Epidermal melanocyte (primary cell): Measurements from ENCODE around the gene CACNA2D3.
"Not testable (repeated sequence)": the region's sequence is repeated elsewhere in the genome, so short reads cannot be mapped to it uniquely, and the experiment has no call there.

Experiments
- DNase-seq: peaks from one replicate; pipeline ENCODE4 v3.0.0; 2011; ENCODE audit warnings: low spot score; ENCODE audit not compliant: insufficient read length

Gene CACNA2D3

DNA sequence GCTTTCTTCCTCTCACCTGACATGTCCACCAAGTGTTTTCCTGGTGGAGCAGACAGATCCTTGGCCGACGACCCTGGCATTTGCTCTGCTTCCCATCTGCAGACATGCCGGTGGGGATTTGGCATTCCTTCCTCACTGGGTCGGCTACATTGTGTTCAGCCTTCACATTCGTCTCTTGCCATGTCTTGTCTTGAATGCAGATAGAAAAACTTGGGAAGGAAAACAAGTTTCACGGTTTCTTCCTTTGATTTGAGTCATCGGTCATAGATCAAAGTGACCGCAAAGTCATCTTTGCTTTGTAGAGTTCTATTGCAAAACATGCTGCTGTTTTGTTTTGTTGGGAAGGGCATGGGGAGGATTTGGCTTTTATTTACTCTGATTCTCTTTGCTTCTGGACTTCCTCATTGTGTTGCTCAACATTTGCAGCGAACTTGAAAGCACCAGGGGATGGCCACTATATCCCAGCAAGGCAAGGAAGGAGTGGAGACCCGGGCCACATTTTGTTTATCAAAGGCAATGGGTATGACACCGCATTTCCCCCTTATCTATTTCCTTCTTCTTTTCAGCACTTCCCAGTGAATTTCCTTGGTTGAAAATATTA, 321.3 kb downstream of the CACNA2D3 start:
- no peak for DNase-seq

DNA sequence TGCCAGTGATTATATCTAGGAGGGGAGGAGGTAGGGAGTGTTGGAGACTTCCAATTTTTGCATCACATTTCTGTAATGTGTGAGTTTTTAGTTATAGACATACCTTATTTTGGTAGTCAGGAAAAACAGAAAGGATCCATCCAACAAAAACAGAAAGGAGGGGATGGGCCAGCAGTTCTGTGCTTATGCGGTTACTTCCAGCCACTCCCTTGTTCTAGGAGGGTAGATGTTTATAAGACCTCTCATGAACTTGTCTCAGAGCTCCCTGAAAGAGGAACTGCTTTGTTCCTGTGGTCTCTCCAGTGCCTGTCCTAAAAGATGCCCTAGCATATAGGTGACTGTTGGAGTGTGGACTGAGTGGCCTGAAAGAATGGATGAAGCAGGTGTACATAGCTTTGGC, 323.3 kb downstream of the CACNA2D3 start:
- no peak for DNase-seq

DNA sequence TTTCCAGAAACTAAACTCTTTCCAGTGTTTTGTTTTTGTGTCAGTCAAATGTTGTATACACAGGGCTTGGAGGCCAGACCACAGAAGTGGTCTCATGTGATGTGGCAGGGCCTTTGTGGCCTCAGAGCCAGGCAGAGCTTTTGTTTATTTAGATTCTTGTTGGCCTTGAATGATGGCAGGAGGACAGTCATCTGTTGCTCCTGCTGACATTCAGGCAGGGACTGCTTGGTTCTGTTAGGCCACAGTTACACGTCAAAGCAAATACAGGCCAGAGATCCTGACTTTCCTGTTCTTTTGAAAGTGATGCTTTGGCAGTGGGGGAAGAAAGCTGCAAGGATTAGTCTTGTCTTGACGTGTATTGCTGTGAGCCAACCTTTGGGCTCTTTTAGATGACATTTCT, 325.1 kb downstream of the CACNA2D3 start:
- DNase-seq, result no peak

DNA sequence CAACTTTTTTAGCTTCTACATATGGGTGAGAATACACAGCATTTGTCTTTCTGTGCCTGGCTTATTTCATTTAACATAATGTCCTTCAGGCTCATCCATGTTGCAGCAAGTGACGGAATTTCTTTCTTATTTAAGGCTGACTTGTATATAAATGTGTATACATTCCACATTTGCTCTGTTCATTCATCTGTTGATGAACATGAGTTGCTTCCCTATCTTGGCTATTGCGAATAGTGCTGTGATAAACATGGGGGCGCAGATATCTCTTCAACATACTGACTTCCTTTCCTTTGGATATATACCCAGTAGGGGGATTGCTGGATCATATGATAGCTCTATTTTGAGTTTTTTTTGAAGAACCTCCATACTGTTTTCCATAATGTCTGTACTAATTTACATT, 332.5 kb downstream of the CACNA2D3 start:
- no peak for DNase-seq

DNA sequence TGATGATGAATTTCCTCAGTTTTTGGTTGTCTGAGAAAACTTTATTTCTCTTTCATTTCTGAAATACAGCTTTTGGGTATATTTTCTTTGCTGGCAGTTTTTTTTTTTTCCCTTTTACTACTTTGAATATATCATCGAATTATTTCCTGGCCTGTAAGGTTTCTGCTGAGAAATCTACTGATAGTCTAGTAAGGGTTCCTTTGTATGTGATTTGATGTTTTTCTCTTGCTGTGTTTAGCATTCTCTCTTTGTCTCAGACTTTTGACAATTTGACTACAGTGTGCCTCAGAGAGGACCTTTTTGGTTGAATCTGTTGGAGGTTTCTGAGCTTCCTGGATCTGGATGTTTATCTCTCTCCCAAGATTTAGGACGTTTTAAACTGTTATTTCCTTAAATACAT, 336.0 kb downstream of the CACNA2D3 start:
- DNase-seq, result no peak

DNA sequence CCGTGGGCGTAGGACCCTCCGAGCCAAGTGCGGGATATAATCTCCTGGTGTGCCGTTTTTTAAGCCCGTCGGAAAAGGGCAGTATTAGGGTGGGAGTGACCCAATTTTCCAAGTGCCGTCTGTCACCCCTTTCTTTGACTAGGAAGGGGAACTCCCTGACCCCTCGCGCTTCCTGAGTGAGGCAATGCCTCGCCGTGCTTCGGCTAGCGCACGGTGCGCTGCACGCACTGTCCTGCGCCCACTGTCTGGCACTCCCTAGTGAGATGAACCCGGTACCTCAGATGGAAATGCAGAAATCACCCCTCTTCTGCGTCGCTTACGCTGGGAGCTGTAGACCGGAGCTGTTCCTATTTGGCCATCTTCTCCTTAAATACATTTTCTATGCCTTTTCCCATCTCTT, 342.2 kb downstream of the CACNA2D3 start:
- not testable (repeated sequence) for DNase-seq

DNA sequence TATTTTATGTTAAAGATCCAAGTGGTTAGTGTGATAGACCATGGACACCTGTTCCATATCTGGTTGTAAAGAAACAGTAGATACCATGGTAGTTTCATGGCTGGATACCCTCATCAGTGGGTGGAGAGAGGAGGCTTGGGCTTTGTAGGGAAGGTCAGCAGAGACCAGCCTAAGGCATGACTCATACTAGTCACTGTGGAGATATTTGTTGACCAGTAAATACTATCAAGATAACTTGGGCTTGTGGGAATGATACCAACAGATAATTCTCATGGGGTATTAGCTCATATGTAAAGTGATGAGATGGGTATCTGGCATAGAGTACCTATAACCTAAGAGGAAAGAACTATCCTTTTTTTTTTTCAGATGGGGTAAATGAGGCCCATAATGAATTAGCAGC, 354.5 kb downstream of the CACNA2D3 start:
- no peak for DNase-seq

DNA sequence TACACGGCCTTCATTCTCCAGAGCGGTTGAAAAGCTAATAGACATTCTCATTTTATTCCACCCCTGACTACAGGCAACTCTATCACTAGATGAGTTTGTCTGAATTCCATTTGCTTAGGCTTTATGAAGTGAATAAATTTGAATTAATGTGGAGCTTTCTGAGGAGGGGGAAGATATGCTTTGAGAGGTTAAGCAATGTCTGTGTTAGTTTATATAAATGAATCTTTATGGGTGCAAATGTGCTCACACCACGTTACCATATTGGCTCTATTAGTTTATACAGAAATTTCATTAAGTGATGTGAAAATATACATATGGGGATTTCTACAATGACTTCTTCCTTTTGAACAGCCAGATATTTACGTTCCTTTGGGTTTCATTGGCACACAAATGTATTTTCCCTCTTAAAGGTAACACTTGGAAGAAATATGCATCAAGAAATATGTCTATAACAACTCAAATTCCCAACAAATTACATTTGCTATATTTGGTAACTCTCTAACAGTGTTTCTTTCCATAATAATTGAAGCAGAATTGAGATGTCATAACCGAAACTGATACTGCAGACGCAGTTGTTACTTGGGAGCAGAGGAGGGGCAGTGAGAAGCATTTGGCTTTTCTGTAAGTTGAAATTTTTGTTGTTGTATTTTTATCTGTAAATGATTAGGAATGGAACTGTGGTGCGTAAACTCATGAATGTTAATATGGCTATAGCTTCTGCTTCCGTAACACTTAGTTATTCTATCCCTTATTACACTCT, 359.4 kb downstream of the CACNA2D3 start:
- DNase-seq, result no peak

DNA sequence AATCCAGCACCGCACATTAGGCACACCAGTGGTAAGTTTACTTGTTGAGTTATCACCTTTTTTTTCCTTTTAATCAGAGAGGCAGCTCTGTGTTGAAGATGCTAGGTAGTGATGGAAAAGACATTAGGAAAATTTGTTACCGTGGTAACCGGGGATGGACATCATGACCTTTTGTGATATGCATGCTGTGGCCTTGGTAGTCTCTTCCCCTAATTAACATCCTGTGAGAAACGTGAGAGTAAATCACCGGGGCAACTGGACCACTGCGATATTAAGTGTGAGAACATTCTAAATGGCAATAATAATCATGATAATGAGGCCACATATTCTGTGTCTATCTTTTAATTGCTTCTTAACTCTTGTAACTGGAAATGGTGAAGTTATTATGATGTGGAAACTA, 362.0 kb downstream of the CACNA2D3 start:
- no peak for DNase-seq

DNA sequence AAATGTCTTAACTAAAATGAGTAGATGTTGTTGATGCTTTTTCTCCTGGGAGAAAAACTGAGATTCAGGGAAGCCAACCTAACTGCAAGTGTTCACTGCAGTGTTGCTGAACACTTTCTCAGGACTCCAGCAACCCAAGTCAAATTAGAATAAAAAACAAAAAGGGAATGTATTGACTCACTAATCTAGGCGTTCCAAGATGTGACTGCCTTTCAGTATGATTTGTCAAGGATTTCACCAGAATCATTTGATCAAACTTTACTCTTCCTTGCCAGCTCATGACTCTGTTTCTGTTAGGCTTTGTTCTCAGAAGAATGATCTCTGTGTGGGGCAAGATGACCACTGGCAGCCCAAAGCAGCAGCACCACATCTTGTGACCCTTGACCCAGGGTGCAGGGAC, 364.0 kb downstream of the CACNA2D3 start:
- DNase-seq, result no peak

DNA sequence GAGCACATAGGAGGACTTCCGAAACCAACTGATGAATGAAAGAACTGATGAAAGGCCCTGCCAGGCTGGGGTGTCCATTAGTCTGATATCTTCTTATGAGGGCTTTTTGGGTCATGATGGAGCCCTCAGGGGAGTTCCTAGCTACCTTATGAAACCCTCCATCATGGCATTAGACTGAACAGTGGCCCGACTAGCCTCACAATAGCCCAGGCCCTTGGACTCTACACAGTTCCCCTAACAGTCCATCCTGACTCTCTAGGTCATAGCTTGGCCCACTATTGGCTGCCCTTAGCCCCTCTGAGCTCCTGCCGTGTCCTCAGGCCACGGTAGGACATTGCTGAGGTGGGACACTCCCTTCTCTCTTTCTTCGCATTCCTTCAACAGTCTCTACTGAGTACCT, 365.9 kb downstream of the CACNA2D3 start:
- DNase-seq, result no peak

DNA sequence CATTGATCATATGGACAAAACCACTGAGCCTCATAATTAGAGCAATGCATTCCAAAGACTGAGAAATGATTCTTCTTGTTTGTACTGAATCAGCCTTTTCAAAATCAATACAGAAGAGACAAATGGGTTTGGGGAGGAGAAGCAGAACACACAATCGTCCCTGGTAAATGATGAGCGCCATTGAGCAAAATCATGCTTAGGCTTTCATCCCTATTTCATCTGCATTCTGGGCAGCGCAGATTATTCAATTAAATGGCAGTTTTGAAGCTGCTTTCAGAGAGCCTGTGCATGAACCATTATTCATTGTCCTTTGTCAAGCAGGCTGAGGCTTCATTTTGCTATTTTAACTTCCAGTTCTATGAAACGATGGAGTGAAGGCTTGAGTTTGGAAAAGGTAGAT, 371.9 kb downstream of the CACNA2D3 start:
- no peak for DNase-seq

DNA sequence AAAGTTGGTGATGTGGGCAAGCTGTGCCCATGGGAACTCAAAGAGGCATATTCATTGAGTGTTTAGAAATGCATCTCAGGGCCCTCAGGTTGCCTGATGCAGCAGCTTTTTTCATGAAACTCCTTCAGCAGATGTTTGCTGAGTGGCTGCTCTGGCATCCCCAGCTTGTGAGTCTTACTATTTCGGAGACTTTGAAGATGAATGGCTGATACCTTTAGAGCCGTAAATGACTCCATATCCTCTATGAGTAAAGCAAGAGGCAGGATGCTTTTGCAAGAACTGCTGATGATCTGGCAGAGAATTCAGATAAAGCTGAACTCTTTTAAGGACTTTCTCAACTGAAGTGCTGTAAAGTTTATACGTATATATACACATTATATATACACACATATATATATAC, 384.3 kb downstream of the CACNA2D3 start:
- DNase-seq, result no peak

DNA sequence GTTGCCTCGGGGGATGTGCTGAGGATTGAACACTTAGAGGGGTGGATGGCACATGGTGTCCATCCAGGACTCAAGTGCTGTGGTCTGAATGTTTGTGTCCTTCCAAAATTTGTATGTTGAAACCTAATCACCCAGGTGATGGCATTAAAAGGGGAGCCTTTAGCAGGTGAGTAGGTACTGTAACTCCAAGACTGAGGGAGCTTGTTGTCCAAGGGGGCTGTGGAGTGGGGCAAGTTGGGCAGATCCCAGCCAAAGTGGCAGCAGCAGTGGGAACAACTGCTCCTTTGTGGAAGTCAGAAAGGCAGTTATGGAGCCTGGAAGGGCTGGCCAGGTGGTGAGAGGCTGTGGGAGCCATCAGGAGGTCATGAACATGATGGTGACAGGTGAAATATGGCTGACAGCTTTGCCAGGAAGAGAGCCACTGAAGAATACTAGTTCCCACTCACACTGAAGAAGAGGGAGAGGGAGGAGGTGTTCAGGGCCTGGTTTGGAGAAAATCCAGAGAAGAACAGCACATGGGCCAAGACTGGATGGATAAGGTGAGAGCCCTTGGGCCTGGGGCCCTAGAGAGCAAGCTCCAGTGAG, 385.6 kb downstream of the CACNA2D3 start:
- no peak for DNase-seq

DNA sequence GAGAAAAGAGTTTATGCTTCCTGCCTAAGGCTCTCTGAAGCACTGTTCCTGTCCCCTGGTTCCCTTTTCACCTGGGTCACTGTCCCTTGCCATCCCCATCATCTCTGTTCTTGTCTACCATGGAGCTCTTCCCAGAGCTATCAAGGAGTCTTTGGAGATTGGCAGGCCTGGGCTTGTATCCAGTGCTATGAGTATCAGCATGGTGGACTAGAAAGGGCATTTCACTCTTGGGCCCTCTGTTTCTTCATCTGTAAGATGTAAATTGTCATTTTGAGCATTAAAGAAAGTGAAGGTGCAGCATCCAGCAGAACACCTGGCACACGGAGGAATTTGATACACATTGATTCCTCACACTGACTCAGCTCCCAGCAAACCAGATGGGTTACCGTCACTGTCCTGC, 388.2 kb downstream of the CACNA2D3 start:
- DNase-seq, result no peak

DNA sequence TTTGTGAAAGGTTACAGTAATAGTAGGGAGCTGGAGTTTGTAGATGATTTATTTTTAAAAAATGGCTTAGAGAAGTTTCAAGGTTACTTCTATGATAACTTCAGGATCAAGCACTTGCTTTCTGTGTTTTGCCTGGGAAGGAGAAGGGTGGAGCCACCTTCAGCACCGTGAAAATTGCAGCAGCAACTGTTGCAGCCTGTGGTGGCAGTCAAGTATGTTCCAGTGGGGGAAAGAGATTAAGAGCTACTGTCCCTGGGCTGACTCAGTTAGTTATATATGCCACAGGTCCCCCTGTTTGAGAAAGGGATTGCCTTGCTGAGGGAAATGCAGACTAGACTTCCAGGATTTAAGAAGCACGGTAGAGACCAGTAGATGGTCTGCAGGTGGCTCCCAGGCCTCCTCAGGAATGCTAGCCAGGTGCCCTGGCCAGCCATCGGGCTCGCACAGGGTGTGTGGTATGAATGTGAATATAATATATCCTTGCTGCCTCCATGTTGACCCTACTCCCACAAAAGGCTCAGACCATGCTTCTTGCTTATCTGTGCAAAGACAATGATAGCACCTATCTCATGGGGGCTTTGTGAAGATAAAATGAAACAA, 389.5 kb downstream of the CACNA2D3 start:
- no peak for DNase-seq

DNA sequence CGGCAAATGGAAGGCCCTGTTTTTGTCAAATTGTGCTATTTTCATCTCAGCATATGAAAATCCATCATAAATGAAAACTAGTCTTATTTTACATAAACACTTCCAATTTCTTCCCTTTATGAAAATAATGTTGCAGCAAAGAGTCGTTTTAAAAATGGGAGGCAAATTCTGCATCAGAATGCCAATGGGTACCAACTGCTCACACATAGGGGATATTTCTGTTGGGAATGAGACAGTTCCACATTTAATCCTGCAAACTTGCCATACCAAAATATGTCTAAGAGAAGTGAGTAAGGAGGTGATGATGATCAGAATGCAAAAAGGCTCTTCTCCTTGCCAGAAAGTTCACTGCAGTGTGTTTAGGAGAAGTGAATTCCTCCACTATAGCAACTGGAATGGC, 391.7 kb downstream of the CACNA2D3 start:
- no peak for DNase-seq

DNA sequence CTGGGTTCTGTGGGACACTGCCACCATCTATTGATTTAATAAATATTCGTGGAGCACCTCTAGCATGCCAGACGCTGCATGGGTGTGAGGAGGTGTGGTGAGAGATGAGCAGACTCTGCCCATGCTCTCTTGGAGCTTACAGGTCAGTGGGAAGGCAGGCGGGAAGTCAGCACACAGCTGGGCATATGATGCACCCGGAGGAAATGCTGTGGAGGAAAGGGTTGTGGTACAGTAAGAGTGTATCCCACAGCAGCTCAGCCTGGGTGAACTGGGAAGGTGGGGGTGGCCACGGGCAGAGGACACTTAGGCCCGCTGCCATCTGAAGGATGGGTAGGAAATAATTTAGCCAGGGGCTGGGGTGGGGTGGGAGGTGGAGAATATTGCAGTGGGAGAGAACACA, 392.1 kb downstream of the CACNA2D3 start:
- DNase-seq, result no peak

DNA sequence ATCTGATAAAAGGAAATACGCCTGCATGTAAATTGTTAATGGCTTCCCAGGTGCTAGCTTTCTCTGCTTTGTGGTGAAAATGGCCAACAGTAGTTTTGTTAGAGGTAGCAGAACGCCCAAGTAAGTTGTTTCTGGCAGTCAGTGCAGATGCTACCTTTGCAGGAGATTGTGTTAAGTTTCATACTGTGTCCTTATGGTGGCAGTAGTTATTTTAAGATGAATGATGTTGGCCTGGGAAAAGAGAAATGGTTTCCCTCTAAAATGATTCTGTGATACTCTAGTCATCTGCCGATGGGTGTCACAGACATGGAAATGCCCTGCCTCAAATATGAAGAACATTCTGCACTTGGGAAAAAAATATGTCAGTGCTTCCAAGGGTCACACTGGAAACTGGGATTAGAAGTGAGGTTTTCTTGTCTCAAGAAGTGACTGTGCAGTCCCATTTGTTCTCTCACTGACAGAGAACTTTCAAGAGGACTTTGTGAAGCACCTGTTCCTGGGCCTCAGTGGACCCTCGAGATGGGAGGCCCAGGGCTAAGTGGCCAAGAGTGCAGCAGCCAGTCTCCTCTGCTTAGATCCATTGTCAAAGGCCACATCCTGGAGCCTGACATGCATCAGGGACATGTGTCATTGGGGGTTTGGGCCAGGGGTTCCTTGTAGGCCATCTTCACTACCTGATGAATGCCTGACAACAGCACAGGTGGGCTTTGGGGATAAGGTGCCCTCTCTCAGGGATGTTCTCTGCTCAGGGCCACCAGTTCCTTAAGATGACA, 393.3 kb downstream of the CACNA2D3 start:
- DNase-seq, result no peak

DNA sequence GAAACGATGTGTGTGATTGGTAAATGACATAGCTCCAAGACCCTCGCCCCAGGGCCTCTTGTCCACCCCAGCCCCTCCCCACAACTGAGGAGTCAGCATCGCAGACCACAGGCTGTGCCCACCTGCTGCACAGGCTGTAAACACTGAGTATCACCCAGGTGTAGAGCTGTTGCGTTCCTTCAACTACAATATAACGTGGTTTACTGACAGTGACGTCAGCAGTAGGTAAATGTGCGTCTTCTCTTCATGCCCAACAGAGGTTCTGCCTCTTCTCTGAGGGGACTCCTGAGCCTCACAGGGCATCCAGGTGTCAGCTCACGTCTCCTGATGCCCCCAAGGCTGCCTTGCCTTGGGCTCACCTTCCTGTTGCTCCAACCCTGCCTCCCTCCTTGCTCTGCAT, 395.1 kb downstream of the CACNA2D3 start:
- no peak for DNase-seq

DNA sequence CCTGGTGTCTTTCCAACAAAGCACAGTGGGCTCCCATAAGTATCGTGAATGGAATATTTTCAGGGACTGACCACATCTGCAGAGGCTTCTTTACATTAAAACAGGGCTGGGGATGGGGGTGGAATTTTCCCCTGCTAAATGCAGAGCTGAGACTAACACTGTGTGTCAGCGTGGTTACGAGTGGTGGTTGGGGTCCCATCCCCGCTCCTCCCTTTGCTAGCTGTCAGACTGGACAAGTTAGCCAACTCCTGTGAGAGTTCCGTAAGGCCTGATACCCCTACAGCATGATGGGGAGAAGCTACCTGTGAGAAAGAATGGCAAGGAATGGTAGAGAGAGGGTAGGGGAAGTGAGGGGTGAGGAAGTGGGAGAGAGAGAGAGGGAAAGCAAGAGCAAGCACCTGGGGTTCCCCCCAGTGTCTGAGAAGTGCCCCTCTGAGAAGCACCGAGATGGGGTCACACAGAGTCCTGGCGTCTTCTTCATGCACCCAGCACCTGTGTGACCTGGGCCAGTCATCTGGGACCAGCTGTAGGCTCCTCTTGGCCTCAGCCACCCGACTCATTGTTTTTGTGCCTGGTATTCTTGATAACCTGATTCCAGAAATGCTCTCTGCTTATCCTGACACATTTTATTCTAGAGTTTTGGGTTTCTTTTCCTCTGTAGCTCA, 395.8 kb downstream of the CACNA2D3 start:
- DNase-seq, result no peak
